ENCODE results near the gene WDR31.
"Not testable (repeated sequence)": the region's sequence is repeated elsewhere in the genome, so short reads cannot be mapped to it uniquely, and the experiment has no call there.

Gene WDR31

DNA sequence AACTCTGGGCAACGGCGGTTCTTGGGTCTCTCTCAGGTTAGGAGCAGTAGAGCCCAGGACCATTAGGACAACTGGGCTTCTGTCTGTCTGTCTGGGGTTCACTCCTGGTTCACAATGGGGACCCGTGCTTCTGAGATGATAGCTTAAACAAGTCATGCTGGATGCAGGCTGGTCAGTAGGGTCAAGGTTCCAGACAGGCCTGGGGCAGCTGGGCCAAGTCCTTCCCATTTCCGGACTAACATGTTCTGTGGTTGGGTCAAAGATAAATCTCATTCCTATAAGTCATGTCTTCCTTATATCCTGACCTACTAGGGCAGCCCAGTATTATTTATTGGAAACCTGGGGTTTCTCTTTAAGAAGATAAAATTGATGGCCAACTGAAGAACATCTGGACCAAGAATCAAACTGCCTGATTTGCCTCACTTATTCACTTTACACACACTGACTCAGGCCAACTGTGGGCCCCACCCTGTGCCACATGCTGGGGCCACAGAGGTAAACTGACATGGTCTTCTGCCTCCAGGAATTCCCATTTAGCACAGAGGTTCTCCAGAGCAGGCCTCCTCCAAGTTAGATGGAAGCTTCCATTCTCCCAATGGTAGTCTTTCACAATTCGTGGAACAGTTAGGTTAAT is 28.4 kb upstream of the WDR31 start:
- no peak for DNase-seq

DNA sequence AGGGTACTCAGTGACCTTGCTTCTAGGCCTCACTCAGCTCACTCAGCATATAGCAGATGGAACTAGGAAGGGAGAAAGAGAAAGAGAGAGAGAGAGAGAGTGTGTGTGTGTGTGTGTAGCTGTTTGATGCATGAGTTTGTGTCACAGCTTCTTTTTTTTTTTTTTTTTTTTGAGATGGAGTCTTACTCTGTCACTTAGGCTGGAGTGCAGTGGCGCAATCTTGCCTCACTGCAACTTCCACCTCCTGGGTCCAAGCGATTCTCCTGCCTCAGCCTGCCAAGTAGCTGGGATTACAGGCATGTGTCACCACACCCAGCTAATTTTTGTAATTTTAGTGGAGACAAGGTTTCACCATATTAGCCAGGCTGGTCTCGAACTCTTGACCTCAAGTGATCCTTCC is 25.6 kb upstream of the WDR31 start:
- not testable (repeated sequence) for DNase-seq

DNA sequence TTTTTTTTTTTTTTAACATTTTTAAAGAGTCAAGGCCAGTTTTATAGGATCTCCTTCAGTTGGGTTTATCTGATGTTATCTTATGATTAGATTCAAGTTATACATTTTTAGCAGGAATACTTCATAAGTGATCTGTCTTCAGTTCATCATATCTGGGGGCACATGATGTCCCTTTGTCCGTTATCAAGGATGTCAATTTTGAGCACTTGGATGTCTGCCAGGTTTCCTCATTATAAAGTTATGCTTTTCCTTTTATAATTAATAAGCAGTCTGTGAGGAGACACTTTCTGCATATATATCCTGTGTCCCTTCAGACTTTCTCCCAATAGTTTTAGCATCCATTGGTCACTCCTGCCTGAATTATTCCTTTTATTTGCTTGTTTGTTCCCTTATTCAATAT is 24.9 kb upstream of the WDR31 start:
- DNase-seq, result no peak

GRCh38 chr9:113363336-113363735 is 23.3 kb upstream of the WDR31 start:
- DNase-seq, result no peak

GRCh38 chr9:113361304-113362018 is 21.4 kb upstream of the WDR31 start:
- DNase-seq, result no peak

GRCh38 chr9:113360242-113360842 is 20.3 kb upstream of the WDR31 start:
- DNase-seq, result no peak

- no peak for DNase-seq
Observed at GRCh38 chr9:113359385-113359784, 19.3 kb upstream of the WDR31 start.

GRCh38 chr9:113356686-113357292 is 16.7 kb upstream of the WDR31 start:
- DNase-seq, result no peak

GRCh38 chr9:113355040-113355596 is 15.0 kb upstream of the WDR31 start:
- DNase-seq, result no peak

DNA sequence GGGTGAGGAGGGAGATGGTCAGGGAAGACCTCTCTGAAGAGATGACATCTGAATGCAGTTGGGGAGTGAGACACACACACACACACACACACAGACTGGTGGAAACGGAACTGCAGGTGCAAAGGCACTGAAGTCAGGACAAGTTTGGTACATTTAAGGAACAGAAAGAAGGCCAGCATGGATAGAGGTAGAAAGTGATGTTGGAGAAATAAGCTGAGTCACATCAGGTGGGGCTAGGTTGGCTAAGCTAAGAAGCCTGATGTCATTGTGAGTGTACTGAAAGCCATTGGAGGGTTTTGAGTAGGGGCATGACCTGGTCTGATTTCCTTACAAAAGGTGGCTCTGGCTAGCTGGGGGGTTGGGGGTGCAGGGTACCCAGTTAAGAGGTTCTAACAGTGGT is 12.3 kb upstream of the WDR31 start:
- no peak for DNase-seq

DNA sequence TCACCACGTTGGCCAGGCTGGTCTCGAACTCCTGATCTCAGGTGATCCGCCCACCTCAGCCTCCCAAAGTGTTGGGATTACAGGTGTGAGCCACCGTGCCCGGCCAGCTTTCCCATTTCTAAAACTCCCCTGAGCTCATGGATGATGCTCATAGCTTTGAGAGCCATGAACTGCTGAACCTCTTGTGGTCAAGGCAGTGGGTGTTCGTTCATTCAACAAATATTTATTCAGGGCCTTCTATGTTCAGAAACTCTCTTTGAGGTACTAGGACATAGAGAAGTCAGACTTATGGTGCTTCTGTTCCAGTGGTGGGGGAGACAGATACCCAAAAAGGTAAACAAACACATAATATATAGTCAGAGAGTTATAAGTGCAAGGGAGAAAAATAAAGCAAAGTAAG is 11.9 kb upstream of the WDR31 start:
- DNase-seq, result no peak

DNA sequence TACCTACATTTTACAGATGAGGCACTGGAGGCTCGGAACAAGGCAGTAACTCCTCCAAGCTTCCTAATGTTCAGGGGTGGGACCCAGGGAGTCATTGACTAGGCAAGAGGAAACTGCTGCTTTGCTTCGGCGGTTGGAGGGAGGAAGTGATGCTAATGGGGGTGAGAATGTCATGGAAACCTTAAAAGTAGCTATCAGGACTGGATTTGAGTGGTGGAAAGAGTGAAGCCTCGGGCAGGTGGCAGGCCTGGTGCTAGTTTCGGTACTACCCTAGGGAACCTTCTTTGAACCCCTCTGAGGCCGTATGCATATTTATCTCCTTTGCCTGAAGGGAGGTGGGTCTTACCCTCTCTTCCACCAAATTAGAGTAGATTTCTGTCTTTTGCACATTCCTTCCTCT is 10.9 kb upstream of the WDR31 start:
- DNase-seq, result no peak

GRCh38 chr9:113350107-113350661 is 10.1 kb upstream of the WDR31 start:
- no peak for DNase-seq

- no peak for DNase-seq
Observed at GRCh38 chr9:113349445-113350094, 9.5 kb upstream of the WDR31 start, which contains the start of gene BSPRY. Gene BSPRY (plus strand): TSS chr9:113349541. CDS start chr9:113349580, 39 bp downstream.

GRCh38 chr9:113349066-113349444 is 9.0 kb upstream of the WDR31 start:
- no peak for DNase-seq

- DNase-seq, result no peak
Observed at GRCh38 chr9:113348437-113348836, 8.4 kb upstream of the WDR31 start.

DNA sequence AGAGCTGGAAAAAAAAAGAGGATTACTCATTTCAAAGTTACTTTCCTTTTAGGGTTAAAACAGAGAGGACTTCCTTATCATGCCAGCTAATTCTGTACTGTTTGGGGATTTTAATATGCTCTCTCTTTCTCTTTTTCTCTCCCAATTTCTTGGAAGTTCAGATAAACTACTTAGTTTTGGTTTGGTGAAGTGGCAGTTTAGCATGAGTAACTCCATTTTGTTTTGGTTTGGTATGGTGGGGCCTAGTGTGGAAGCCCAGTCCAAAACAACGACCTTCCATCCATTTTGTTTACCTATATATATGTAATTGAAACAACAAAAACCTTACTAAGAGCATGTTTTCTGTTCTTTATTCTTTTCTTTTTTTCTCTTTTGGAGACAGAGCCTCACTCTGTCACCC is 5.6 kb upstream of the WDR31 start:
- no peak for DNase-seq

DNA sequence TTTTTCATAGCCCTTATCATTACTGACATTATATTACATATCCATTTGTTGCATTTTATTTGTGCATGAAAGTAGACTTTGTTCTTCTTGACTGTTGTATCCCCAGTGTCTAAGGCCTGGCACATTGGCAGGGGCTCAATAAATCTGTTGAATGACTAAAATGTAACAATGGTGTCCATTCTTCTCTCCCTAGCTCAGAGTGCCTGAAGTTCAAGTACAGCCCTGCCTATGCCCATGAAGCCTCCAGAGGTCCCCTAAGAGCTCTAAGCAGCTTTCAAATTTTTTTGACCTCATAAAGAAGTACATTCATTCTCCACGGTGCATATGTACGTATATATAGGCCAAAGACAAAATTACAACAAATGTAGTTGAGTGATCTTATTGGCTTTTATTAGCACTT is 5.1 kb upstream of the WDR31 start:
- DNase-seq, result no peak

- peak; percentile 1 for DNase-seq
Observed at GRCh38 chr9:113343732-113344231, 3.7 kb upstream of the WDR31 start.

GRCh38 chr9:113341712-113342410 is 1.8 kb upstream of the WDR31 start:
- DNase-seq, result no peak

DNA sequence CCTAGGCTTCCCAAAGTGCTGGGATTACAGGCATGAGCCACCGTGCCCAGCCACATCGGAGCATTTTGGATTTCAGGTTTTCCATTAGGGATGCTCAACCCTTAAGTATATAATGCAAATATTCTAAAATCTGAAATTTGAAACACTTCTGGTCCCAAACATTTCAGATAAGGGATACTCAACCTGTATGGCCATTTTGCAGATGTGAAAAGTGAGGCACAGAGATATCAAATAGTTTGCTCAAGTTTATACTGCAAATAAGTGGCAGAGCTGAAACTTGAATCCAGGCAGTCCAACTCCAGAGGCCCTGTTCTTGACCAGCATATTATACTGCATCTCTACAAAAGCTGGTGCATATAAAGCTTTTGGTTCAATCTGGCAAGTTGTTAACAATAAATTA is 2.4 kb downstream of the WDR31 start:
- DNase-seq, result no peak

DNA sequence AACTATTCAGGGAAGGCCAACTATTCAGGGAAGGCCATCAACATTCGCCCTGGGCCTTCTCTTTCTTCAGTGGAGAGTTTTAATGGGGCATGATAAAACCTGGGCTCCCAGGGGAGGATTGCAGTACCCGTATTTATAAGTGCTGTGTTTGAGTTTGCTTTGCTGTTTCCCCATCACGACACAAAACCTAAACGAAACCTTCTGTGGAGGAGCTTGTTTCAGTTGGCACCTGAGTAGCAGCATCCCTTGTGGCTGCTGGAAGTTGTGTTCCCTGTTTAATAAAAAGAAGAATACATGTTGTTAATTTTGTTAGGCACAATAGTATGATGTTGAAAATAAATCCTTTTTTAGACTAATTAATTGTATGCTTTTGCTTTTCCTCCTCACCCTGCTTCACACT is 8.3 kb downstream of the WDR31 start:
- no peak for DNase-seq

Measured in NCI-H446 treated with DMSO at 0.1 percent for 48 hours (cell line).